Fibroblast of lung (primary cell): ENCODE data around the gene COL11A2.

Experiments used
- EZH2 ChIP-seq: IDR thresholded peaks from 2 replicates; pipeline ENCODE4 v1.5.1; 2012; ENCODE audit warnings: low read length, control low read depth, mild to moderate bottlenecking; ENCODE audit errors: missing control alignments
- TF ChIP-seq, protein P1 (sequence below), 2 donors: IDR thresholded peaks in 1 of 2; conservative IDR thresholded peaks in 1 of 2; 1 replicate in 1 of 2; 2 replicates in 1 of 2; pipeline ENCODE4 v1.5.1; 2011 to 2012; ENCODE audit warnings: low read length in 2 of 2, control low read depth in 1 of 2, inconsistent platforms in 1 of 2, low read depth in 1 of 2, mild to moderate bottlenecking in 1 of 2

DNA sequence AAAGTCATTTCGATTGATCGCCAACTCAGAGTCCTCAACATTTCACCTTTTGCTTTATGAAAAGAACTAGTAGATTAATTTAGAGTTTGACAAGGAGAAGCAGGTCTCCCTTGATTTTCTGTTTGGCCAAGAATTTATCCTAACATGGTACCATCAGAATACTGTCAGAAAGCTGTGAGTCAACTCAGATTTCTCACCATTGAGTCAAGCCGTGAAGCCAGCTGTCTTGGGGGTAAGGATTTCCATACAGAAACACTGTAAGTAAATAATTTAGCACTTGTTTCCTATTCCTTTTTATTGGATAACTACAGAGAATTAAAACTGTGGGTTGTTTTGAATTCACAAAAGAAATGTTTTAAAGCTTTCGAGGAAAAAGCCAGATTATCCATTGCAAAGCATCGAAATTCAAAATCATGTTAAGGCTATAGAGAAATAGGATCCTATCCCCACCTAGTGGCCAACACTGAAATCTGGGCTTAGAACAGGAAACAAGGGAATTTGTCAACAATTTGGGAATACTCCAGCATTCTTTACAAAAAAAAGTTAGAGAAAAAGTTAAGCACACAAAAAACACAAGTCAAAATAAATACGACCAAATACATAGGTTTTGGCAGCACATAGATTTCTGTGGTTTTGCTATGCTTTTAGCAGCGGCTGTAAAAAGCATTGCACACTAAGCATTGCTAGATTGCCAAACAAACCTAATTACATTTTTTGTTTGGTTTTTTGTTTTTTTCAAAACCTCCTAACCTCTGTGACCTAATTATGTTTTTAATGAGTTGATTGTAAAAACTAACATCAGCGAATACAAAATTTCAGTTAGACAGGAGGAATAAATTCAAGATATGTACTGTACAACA, 44.2 kb downstream of the COL11A2 start:
- TF ChIP-seq, protein P1, sequence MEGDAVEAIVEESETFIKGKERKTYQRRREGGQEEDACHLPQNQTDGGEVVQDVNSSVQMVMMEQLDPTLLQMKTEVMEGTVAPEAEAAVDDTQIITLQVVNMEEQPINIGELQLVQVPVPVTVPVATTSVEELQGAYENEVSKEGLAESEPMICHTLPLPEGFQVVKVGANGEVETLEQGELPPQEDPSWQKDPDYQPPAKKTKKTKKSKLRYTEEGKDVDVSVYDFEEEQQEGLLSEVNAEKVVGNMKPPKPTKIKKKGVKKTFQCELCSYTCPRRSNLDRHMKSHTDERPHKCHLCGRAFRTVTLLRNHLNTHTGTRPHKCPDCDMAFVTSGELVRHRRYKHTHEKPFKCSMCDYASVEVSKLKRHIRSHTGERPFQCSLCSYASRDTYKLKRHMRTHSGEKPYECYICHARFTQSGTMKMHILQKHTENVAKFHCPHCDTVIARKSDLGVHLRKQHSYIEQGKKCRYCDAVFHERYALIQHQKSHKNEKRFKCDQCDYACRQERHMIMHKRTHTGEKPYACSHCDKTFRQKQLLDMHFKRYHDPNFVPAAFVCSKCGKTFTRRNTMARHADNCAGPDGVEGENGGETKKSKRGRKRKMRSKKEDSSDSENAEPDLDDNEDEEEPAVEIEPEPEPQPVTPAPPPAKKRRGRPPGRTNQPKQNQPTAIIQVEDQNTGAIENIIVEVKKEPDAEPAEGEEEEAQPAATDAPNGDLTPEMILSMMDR (conservative IDR thresholded peaks at IDR 0.05 in 1 of 2, IDR thresholded peaks at IDR 0.05 in 1 of 2; ENCODE audit: low read depth in 1 of 2, low read length in 2 of 2), result peak; percentile 89 to 90
- no peak for TF ChIP-seq EZH2
